ENCODE results near the gene ZNF407.

DNA sequence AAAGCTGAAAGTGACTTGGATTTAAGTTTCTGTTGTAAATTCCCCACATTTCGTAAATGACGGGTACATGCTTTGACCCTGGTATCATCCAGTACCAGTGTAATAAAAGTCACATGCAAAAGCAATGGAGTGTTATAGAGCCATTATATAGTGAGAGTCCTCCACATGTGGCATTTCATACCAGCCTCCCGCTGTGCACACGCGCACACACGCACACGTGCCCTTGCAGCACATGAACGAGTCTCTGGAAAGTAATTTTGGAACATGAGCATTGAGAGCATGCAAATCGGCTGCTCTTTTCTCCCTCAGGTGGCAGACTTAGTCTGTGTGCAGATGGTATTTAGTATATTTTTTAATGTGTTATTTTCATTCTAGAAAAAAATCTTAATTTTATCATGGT is 198.1 kb downstream of the ZNF407 start:
- TF ChIP-seq CTCF (IDR thresholded peaks at IDR 0.05), result no peak
- no peak for TF ChIP-seq POLR2AphosphoS5 (IDR thresholded peaks at IDR 0.05)
- no peak for TF ChIP-seq POLR2A (IDR thresholded peaks at IDR 0.05)
